ENCODE measurements around the gene SERPINB12.

DNA sequence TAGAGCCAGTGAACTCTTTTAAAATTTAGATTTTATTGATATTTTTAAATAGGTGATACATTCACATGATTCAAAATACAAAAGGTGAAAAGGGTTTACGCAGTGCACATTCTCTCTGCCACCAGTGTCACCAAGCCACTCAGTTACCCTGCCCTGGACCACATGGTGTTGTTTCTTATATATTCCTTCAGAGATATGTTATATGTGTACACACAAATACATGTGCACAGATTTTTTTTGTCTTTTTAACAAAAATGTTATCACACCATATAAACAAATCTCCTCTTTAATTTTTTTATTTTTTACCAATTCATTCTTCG, 75.7 kb downstream of the SERPINB12 start:
- no peak for TF ChIP-seq POLR2AphosphoS5 (IDR thresholded peaks at IDR 0.05; ENCODE audit: insufficient read depth, low read depth, low read length)
- TF ChIP-seq, protein P1, sequence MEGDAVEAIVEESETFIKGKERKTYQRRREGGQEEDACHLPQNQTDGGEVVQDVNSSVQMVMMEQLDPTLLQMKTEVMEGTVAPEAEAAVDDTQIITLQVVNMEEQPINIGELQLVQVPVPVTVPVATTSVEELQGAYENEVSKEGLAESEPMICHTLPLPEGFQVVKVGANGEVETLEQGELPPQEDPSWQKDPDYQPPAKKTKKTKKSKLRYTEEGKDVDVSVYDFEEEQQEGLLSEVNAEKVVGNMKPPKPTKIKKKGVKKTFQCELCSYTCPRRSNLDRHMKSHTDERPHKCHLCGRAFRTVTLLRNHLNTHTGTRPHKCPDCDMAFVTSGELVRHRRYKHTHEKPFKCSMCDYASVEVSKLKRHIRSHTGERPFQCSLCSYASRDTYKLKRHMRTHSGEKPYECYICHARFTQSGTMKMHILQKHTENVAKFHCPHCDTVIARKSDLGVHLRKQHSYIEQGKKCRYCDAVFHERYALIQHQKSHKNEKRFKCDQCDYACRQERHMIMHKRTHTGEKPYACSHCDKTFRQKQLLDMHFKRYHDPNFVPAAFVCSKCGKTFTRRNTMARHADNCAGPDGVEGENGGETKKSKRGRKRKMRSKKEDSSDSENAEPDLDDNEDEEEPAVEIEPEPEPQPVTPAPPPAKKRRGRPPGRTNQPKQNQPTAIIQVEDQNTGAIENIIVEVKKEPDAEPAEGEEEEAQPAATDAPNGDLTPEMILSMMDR (IDR thresholded peaks at IDR 0.05; ENCODE audit: extremely low read depth in 1 of 2, insufficient read depth in 1 of 2, low read depth in 1 of 2, low read length in 2 of 2), result no peak
- no peak for TF ChIP-seq GATA2 (IDR thresholded peaks at IDR 0.05; ENCODE audit: insufficient read depth, insufficient read length, low read depth, low read length)
- TF ChIP-seq POLR2A (IDR thresholded peaks at IDR 0.05; ENCODE audit: low read depth, low read length), result no peak
- TF ChIP-seq, protein P2, sequence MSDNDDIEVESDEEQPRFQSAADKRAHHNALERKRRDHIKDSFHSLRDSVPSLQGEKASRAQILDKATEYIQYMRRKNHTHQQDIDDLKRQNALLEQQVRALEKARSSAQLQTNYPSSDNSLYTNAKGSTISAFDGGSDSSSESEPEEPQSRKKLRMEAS (IDR thresholded peaks at IDR 0.05; ENCODE audit: insufficient read depth, insufficient read length), result no peak
- TF ChIP-seq FOS (IDR thresholded peaks at IDR 0.05; ENCODE audit: borderline replicate concordance, insufficient read depth, low read length), result no peak

All from endothelial cell of umbilical vein (primary cell).